IMR-90 (cell line): ENCODE data around the gene RPA3. TPM values are rescaled to one million over a fixed set of nuclear protein-coding genes. Genes with fewer than 3 reads are reported as not detected.

Experiments used
- ATAC-seq: fragments of 200-7000 bp; cut with Tn5 transposase; 2 replicates; pipeline ENCODE4 v1.9.1; 2020; ENCODE audit warnings: low read depth, mild to moderate bottlenecking, moderate library complexity
- BruUV-seq: library from RNA; stranded (reverse); fragments of 400-500 nt; replicated peaks from 2 replicates; lab custom pipeline; 2021; lab: Mats Ljungman, UMichigan
- CTCF ChIA-PET: fragments of 300-600 bp; formaldehyde crosslinking; extraction: SDS; loops from one replicate; lab custom pipeline; 2021; ENCODE audit warnings: antibody characterized with exemption; lab: Yijun Ruan, JAX
- POLR2A ChIA-PET: fragments of 300-600 bp; sonication (Branson Sonifier 250); formaldehyde crosslinking; loops from one replicate; lab custom pipeline; 2022; ENCODE audit warnings: antibody characterized with exemption; ENCODE audit not compliant: unreplicated experiment; lab: Charles Lee
- DNase-seq: peaks from one replicate; pipeline ENCODE4 v3.0.0; 2013
- H2AFZ ChIP-seq: replicated peaks from 2 replicates; pipeline ENCODE3; 2013; ENCODE audit warnings: low read length, mild to moderate bottlenecking; ENCODE audit not compliant: poor library complexity
- H2AK5ac ChIP-seq: 2 replicates; pipeline ENCODE4 v1.6.1; 2013; ENCODE audit warnings: low read depth, low read length, inconsistent platforms
- H2AK9ac ChIP-seq: replicated peaks from 2 replicates; pipeline ENCODE3; 2013; ENCODE audit warnings: mild to moderate bottlenecking, low read depth, low read length, moderate library complexity; ENCODE audit not compliant: poor library complexity
- H2BK120ac ChIP-seq: 2 replicates; pipeline ENCODE4 v1.6.1; 2013; ENCODE audit warnings: low read depth, low read length, inconsistent platforms
- H2BK15ac ChIP-seq: 3 replicates; pipeline ENCODE4 v1.6.1; 2013; ENCODE audit warnings: low read depth, low read length, inconsistent platforms
- H2BK20ac ChIP-seq: 2 replicates; pipeline ENCODE4 v1.6.1; 2013; ENCODE audit warnings: low read depth, mild to moderate bottlenecking, inconsistent platforms, low read length, moderate library complexity
- H2BK5ac ChIP-seq: 2 replicates; pipeline ENCODE4 v1.6.1; 2013; ENCODE audit warnings: mild to moderate bottlenecking, low read depth, low read length, inconsistent platforms; ENCODE audit not compliant: poor library complexity, severe bottlenecking
- H3K14ac ChIP-seq: replicated peaks from 2 replicates; pipeline ENCODE4 v1.6.1; 2013; ENCODE audit warnings: low read depth, low read length, inconsistent platforms
- H3K18ac ChIP-seq: 2 replicates; pipeline ENCODE4 v1.6.1; 2013; ENCODE audit warnings: low read depth, low read length, control low read depth
- H3K23ac ChIP-seq: 2 replicates; pipeline ENCODE4 v1.6.1; 2013; ENCODE audit warnings: low read depth, low read length, inconsistent platforms
- H3K27ac ChIP-seq: 2 replicates; pipeline ENCODE4 v1.5.1; 2013; ENCODE audit warnings: mild to moderate bottlenecking, control low read depth, low read length; ENCODE audit not compliant: insufficient read depth
- H3K27me3 ChIP-seq: 2 replicates; pipeline ENCODE4 v1.6.1; 2013; ENCODE audit warnings: low read length; ENCODE audit not compliant: control insufficient read depth, insufficient read depth
- H3K36me3 ChIP-seq: 2 replicates; pipeline ENCODE4 v1.6.1; 2013; ENCODE audit warnings: low read length, mixed read lengths; ENCODE audit not compliant: control insufficient read depth, insufficient read depth
- H3K4ac ChIP-seq: 2 replicates; pipeline ENCODE4 v1.6.1; 2013; ENCODE audit warnings: low read depth, low read length, inconsistent platforms
- H3K4me1 ChIP-seq: 2 replicates; pipeline ENCODE4 v1.6.1; 2013; ENCODE audit warnings: low read length, mixed read lengths; ENCODE audit not compliant: control insufficient read depth, insufficient read depth
- H3K4me2 ChIP-seq: 2 replicates; pipeline ENCODE4 v1.6.1; 2013; ENCODE audit warnings: low read depth, mild to moderate bottlenecking, control low read depth, low read length, moderate library complexity
- H3K4me3 ChIP-seq: 2 replicates; pipeline ENCODE4 v1.5.1; 2013; ENCODE audit warnings: low read depth, mild to moderate bottlenecking, control low read depth, low read length, moderate library complexity; ENCODE audit not compliant: insufficient read depth
- H3K56ac ChIP-seq: 2 replicates; pipeline ENCODE4 v1.6.1; 2013; ENCODE audit warnings: low read length, inconsistent platforms; ENCODE audit not compliant: insufficient read depth; ENCODE audit errors: extremely low read depth
- H3K79me1 ChIP-seq, 2 experiments: 2 replicates each; pipeline ENCODE4 v1.6.1; 2013; ENCODE audit warnings: low read length in 2 of 2, inconsistent platforms in 1 of 2, low read depth in 1 of 2
- H3K9ac ChIP-seq: 2 replicates; pipeline ENCODE4 v1.6.1; 2013; ENCODE audit warnings: low read depth, low read length, control low read depth
- H3K9me1 ChIP-seq: 2 replicates; pipeline ENCODE4 v1.6.1; 2013; ENCODE audit warnings: low read length, inconsistent platforms; ENCODE audit not compliant: insufficient read depth
- H3K9me3 ChIP-seq: 2 replicates; pipeline ENCODE4 v1.6.1; 2013; ENCODE audit warnings: low read length; ENCODE audit not compliant: control insufficient read depth, insufficient read depth
- H4K20me1 ChIP-seq: 2 replicates; pipeline ENCODE4 v1.6.1; 2013; ENCODE audit warnings: low read length, inconsistent platforms; ENCODE audit not compliant: insufficient read depth
- H4K5ac ChIP-seq: 2 replicates; pipeline ENCODE4 v1.6.1; 2013; ENCODE audit warnings: mild to moderate bottlenecking, low read depth, low read length, control low read depth
- H4K8ac ChIP-seq, 2 experiments: 2 replicates each; pipeline ENCODE4 v1.6.1; 2013; ENCODE audit warnings: low read depth in 2 of 2, low read length in 2 of 2, control low read depth in 1 of 2, inconsistent platforms in 1 of 2
- H4K91ac ChIP-seq: 2 replicates; pipeline ENCODE4 v1.6.1; 2013; ENCODE audit warnings: low read depth, low read length, inconsistent platforms; ENCODE audit not compliant: insufficient read depth
- BHLHE40 ChIP-seq: fragments of 150-350 bp; IDR thresholded peaks from 2 replicates; pipeline ENCODE4 v1.6.1; 2016; ENCODE audit warnings: mild to moderate bottlenecking, low read depth, low read length
- CEBPB ChIP-seq: IDR thresholded peaks from 2 replicates; pipeline ENCODE4 v1.6.1; 2012; ENCODE audit warnings: low read depth, low read length, improper control_type of control experiment
- ELK1 ChIP-seq: fragments of 150-350 bp; IDR thresholded peaks from 2 replicates; pipeline ENCODE4 v1.6.1; 2016; ENCODE audit warnings: low read depth, mild to moderate bottlenecking, low read length, moderate library complexity, borderline replicate concordance
- FOS ChIP-seq: fragments of 150-350 bp; IDR thresholded peaks from 2 replicates; pipeline ENCODE4 v1.6.1; 2016; ENCODE audit warnings: low read depth, low read length
- MAFK ChIP-seq: IDR thresholded peaks from 2 replicates; pipeline ENCODE4 v1.6.1; 2012; ENCODE audit warnings: low read depth, low read length, improper control_type of control experiment
- MAZ ChIP-seq: IDR thresholded peaks from 2 replicates; pipeline ENCODE4 v1.6.1; 2012; ENCODE audit warnings: low read depth, mild to moderate bottlenecking, low read length, improper control_type of control experiment, moderate library complexity, borderline replicate concordance
- MXI1 ChIP-seq: IDR thresholded peaks from 2 replicates; pipeline ENCODE4 v1.6.1; 2012; ENCODE audit warnings: low read depth, mild to moderate bottlenecking, low read length, moderate library complexity, borderline replicate concordance
- POLR2A ChIP-seq: IDR thresholded peaks from 2 replicates; pipeline ENCODE4 v1.6.1; 2012; ENCODE audit warnings: mild to moderate bottlenecking, low read depth, low read length
- RAD21 ChIP-seq: IDR thresholded peaks from 2 replicates; pipeline ENCODE4 v1.6.1; 2012; ENCODE audit warnings: low read length, improper control_type of control experiment
- RCOR1 ChIP-seq: IDR thresholded peaks from 2 replicates; pipeline ENCODE4 v1.6.1; 2012; ENCODE audit warnings: mild to moderate bottlenecking, low read length, improper control_type of control experiment; ENCODE audit not compliant: insufficient replicate concordance
- RFX5 ChIP-seq: IDR thresholded peaks from 2 replicates; pipeline ENCODE4 v1.8.0; 2012; ENCODE audit warnings: low read depth, mild to moderate bottlenecking, low read length, moderate library complexity
- SMC3 ChIP-seq: fragments of 150-350 bp; IDR thresholded peaks from 2 replicates; pipeline ENCODE4 v1.6.1; 2016; ENCODE audit warnings: low read depth, mild to moderate bottlenecking, antibody characterized with exemption, low read length, moderate library complexity
- USF2 ChIP-seq: fragments of 150-350 bp; IDR thresholded peaks from 2 replicates; pipeline ENCODE4 v1.6.1; 2017; ENCODE audit warnings: mild to moderate bottlenecking, antibody characterized with exemption, low read length, low read depth
- dilution Hi-C: fragments of 300-500 bp; cut with HindIII; formaldehyde crosslinking; loops from one replicate; pipeline ENCODE4 v1.14.3; 2018; ENCODE audit warnings: low sequenced_read_pairs; ENCODE audit not compliant: unreplicated experiment
- in situ Hi-C: fragments of 300-500 bp; cut with MboI; formaldehyde crosslinking; loops from 3 replicates; pipeline ENCODE4 v1.14.3; 2019; ENCODE audit warnings: low sequenced_read_pairs, inconsistent platforms, mixed read lengths
- intact Hi-C: fragments of 100-400 bp; cut with micrococcal nuclease; formaldehyde crosslinking; loops from 2 replicates; pipeline ENCODE4 v1.10.0; 2022
- polyA plus RNA-seq, 3 experiments: library from polyadenylated mRNA; depleted of rRNA; stranded (reverse); fragments of >200 nt; gene quantifications; 2 replicates each; pipeline ENCODE4 v1.2.3, GENCODE V29; 2012; ENCODE audit warnings: low replicate concordance in 1 of 3
- total RNA-seq: library from RNA; depleted of rRNA; stranded (reverse); fragments of >200 nt; gene quantifications from 2 replicates; pipeline ENCODE4 v1.2.3, GENCODE V29; 2012
- TF ChIP-seq, protein P1 (sequence below): conservative IDR thresholded peaks from 2 replicates; pipeline ENCODE4 v1.5.1; 2012; ENCODE audit warnings: mild to moderate bottlenecking, low read depth, low read length, improper control_type of control experiment

RPA3 gene
- total and polyA plus RNA-seq, 2 of the 4 experiments (the other 2 are of a cell fraction), result 12.7 to 21.1 TPM

DNA sequence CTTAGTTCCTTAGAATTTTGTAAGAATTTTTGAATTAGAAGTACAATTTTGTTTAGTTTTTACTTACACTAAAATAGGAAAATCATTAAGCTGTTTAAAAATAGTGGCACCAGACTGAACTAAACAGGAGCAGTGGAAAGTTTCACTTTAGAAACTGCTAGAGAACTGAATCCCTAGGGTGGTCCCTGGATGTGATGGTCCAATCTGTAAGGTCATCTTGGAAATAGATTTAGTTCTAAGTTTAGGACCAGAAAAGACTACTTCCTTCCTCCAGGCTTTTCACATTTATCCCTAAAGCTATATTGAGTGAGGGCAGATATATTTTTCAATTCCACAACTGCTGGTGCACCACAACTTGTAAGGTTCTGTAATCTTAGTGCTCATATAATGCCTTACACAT, 19.0 kb downstream of the RPA3 start:
- dilution Hi-C loops, result no loop called here
- BruUV-seq, result no TSS peak
- H3K9me3 ChIP-seq, result peaks cover 6% of the 10 kb centered on the region; the same call in 1 of the 2 replicates
- peak overlapping the region; percentile 75 for H2BK120ac ChIP-seq
- intact Hi-C loops, result loop anchor here (5.0 kb wide), 3 partner anchors 57 to 273 kb away; partner anchors contain the start of gene UMAD1
- ATAC-seq, result no peak
- H3K18ac ChIP-seq, result peak overlapping the region; percentile 74; the same call in 1 of the 2 replicates
- peaks cover 4% of the 10 kb centered on the region; the same call in 1 of the 2 replicates for H3K4me1 ChIP-seq
- TF ChIP-seq FOS (no peak), USF2 (no peak), POLR2A (no peak), ELK1 (no peak), RFX5 (no peak), MAFK (no peak), SMC3 (no peak), RCOR1 (no peak), MXI1 (no peak), BHLHE40 (no peak), MAZ (no peak), RAD21 (no peak), CEBPB (no peak)
- TF ChIP-seq, protein P1, sequence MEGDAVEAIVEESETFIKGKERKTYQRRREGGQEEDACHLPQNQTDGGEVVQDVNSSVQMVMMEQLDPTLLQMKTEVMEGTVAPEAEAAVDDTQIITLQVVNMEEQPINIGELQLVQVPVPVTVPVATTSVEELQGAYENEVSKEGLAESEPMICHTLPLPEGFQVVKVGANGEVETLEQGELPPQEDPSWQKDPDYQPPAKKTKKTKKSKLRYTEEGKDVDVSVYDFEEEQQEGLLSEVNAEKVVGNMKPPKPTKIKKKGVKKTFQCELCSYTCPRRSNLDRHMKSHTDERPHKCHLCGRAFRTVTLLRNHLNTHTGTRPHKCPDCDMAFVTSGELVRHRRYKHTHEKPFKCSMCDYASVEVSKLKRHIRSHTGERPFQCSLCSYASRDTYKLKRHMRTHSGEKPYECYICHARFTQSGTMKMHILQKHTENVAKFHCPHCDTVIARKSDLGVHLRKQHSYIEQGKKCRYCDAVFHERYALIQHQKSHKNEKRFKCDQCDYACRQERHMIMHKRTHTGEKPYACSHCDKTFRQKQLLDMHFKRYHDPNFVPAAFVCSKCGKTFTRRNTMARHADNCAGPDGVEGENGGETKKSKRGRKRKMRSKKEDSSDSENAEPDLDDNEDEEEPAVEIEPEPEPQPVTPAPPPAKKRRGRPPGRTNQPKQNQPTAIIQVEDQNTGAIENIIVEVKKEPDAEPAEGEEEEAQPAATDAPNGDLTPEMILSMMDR, result no peak
- no peaks in the 10 kb centered on the region for H3K36me3 ChIP-seq
- H3K4me3 ChIP-seq, result no peak overlapping the region
- H3K9ac ChIP-seq, result no peak overlapping the region; the same call in 1 of the 2 replicates
- in situ Hi-C loops, result no loop called here
- H4K20me1 ChIP-seq, result no peaks in the 10 kb centered on the region
- H2AK5ac ChIP-seq, result no peak overlapping the region
- H3K4ac ChIP-seq, result peak overlapping the region; percentile 57; the same call in 1 of the 2 replicates
- H3K9me1 ChIP-seq, result no peaks in the 10 kb centered on the region; the same call in 1 of the 2 replicates
- H2BK15ac ChIP-seq, result no peak overlapping the region
- peak overlapping the region; percentile 71 for H2BK5ac ChIP-seq
- no peak overlapping the region for H2AFZ ChIP-seq
- no peak overlapping the region for H2AK9ac ChIP-seq
- peaks cover 2 to 6% of the 10 kb centered on the region in 2 experiments; a peak in 2 of 4 replicates for H3K79me1 ChIP-seq
- peak overlapping the region; percentile 33; the same call in 1 of the 2 replicates for H3K27ac ChIP-seq
- no peak overlapping the region for H3K56ac ChIP-seq
- H4K5ac ChIP-seq, result peak overlapping the region; percentile 74; the same call in 1 of the 2 replicates
- H2BK20ac ChIP-seq, result peak overlapping the region; percentile 48
- CTCF ChIA-PET, result interaction anchor here (1.0 to 1.4 kb wide), 2 partner anchors 8 to 18 kb away, joined by 3 to 7 read pairs; no protein-coding TSS in a partner anchor
- H3K23ac ChIP-seq, result peak overlapping the region; percentile 68; the same call in 1 of the 2 replicates
- H3K4me2 ChIP-seq, result peak overlapping the region; percentile 78; the same call in 1 of the 2 replicates
- DNase-seq, result no peak
- H4K8ac ChIP-seq, result peak overlapping the region in 1 of 2 experiments; percentile 20; a peak in 1 of 4 replicates
- H3K14ac ChIP-seq, result peak overlapping the region; percentile 83
- POLR2A ChIA-PET, result no interaction called here
- H4K91ac ChIP-seq, result peak overlapping the region; percentile 62; the same call in 1 of the 2 replicates
- H3K27me3 ChIP-seq, result no peaks in the 10 kb centered on the region
